SK-N-MC (cell line): Measurements from ENCODE around the gene ABCG5.

Source experiments
- EZH2 ChIP-seq: fragments of 200-600 bp; sonication (generic); IDR thresholded peaks from one replicate; pipeline ENCODE4 v1.6.1; 2017; ENCODE audit warnings: antibody characterized with exemption
- POLR2AphosphoS5 ChIP-seq: IDR thresholded peaks from 2 replicates; pipeline ENCODE4 v1.6.1; 2012; ENCODE audit warnings: mild to moderate bottlenecking, low read depth, low read length, borderline replicate concordance

DNA sequence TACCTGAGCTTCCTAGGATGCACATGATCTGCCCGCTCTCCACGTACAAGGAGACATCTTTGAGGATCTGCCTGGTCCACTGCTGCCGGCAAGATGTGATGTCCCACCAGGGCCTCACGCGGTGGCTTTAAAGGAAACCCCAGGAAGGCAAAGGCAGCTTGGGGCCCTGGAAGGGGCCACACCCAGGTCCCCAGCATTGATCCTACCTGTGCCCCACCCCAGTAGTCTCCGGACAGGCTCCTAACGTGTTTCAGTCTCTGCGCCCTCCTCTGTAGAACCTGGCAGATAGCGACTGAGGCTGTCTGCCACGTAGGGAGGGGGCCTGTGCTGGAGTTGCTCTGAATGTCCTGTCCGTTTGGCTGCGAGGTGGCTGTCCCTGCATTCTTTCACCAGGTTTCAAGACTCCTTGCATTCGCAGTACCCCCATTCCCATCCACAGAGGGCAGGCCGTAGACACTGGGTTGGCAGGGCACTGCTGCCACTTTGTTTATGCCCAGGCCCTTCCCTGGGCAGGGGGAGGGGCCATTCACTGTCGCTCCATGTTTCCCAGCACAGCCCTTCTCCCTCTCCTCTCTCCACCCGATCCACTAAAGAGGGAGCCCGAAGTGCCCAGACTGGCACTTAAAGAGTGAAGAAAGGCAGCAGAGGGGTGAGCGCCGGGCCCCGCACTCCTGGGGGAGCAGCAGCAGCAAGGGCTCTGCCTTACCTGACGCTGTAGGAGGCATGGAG lies 644 bp downstream of the ABCG5 start:
- no peak for TF ChIP-seq EZH2
- TF ChIP-seq POLR2AphosphoS5 = no peak
